Fibroblast of upper back skin (primary cell): ENCODE measurements around the gene SPIN2B.

Experiments
- DNase-seq: peaks from one replicate; pipeline ENCODE4 v3.0.0-alpha.2; 2013

SPIN2B gene

DNA sequence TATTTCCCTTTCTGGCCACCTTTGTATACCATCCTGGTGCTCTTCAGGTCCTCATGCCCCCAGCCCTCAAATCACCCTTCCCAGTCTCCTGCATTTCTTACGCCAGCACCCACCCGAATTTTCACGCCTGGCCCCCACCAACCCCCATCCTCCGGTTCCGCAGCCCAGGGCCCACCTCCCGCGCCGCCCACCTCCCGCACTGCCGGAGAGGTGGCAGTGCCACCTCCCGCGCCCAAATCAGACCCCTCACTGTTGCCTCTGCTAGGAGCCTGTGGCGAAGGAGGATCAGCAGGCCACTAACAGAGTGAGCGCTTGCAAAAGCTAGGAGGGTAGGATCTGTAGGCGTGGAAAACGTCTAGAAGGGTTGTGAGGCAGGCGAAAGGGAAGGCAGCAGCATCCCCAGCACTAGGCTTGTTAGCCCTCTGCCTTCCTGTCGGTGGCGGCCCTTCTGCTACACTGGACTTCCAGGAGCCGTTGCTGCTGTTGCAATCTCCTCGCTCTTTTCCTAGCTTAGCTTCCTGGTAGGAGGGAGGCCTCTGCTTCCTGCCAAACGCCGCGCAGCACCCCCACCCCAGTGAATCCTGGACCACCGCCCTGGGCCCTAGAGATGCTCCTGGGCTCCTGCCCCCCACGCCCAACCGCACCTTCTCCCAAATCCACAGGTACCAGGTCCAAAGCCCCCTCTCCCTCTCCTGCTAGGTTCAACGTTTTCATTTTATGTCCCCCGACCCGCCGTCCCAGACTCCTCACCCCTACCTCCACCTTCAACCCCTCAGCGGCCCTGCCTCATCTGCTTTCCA lies 51.0 kb downstream of the SPIN2B start:
- no peak for DNase-seq
